ENCODE results near the gene MCTP2.

Gene MCTP2

GRCh38 chr15:94398001-94398400, 166.6 kb downstream of the MCTP2 start:
- DNase-seq (ENCODE audit: low read depth) = no peak

GRCh38 chr15:94400526-94401298, 169.4 kb downstream of the MCTP2 start:
- DNase-seq (ENCODE audit: low read depth) = no peak

- DNase-seq (ENCODE audit: low read depth) = no peak
Measured at GRCh38 chr15:94403331-94403730, 172.0 kb downstream of the MCTP2 start.

- DNase-seq (ENCODE audit: low read depth) = no peak
Measured at GRCh38 chr15:94404733-94405283, 173.4 kb downstream of the MCTP2 start.

- DNase-seq (ENCODE audit: low read depth) = no peak
Measured at GRCh38 chr15:94411285-94411684, 179.9 kb downstream of the MCTP2 start.

DNA sequence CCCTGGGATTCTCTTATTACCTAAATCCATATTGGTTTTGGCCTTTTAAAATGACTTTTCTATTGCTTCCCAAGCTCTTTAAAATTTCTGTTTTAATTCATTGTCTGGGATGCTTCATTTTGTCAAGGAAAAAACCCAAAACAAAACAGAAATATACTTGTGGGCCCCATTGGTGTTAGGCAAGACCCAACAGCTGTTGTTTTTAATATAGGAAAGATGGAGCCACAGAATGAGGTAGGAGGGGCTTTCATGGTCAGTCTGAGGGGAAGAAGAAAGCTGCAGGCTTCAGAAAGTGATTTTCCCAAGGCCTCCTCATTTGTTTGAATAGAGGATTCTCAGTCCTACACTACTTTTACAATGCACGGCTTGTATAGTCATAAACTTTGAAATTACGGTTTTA, 180.5 kb downstream of the MCTP2 start:
- no peak for DNase-seq (ENCODE audit: low read depth)

GRCh38 chr15:94412979-94413746, 181.8 kb downstream of the MCTP2 start:
- DNase-seq (ENCODE audit: low read depth) = no peak

DNA sequence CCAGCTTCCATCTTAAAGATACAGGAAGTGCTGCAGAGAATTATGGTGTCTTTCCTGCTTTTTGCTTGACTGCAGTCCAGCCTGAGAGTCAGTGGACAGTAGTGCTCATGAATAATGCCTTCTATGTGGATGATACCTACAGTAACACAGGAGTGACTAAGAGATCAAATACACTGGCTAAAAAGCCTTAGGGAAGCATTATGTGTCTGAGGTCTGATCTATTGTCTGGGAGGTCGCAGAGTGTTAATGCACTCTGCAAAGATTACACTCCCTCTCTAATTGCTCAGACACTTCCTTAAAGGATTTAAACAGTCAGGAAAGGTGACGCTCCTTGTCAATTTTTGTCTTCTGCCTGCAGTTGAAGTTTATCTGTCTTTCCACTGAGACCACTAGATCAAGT, 183.6 kb downstream of the MCTP2 start:
- DNase-seq (ENCODE audit: low read depth) = no peak

- no peak for DNase-seq (ENCODE audit: low read depth)
Measured at GRCh38 chr15:94416267-94416666, 184.9 kb downstream of the MCTP2 start.

GRCh38 chr15:94416820-94417219, 185.5 kb downstream of the MCTP2 start:
- DNase-seq (ENCODE audit: low read depth) = no peak

- DNase-seq (ENCODE audit: low read depth) = no peak
Measured at GRCh38 chr15:94417501-94418293, 186.3 kb downstream of the MCTP2 start.

DNA sequence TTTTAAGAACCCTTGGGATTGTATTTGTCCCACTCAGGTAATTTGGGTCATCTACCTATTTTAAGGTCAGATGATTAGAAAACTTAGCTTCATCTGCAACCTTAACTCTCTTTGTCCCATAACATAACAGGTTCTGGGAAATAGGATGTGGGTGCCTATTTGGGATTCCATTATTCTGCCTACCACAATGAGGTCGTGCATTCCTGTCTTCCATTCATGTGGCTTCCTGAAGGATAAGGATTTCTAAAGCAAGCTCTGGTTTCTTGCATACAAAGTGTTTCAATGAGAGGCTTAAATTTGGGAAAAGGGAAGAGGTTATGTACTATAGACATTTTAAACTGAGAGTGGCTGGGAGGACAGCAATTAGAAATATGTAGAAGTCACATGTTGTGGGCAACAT, 190.3 kb downstream of the MCTP2 start:
- DNase-seq (ENCODE audit: low read depth) = no peak

DNA sequence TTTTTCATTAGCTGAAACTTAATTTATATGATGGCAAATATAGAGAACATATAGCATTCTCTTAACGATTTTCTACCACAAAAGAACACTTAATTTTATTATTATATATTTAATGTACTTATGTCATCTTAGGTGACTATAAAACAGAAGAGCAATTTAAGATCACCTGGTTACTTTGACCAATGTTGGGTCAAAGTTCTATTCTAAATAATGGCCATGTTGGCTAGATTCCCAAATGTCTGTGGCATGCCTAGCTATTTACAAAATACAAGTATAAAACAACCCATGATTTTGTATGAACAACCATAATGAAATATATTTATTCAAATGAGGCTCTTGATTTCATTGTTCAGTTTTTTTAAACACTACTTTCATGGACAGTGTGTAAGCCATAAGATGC, 200.9 kb downstream of the MCTP2 start:
- DNase-seq (ENCODE audit: low read depth) = no peak

DNA sequence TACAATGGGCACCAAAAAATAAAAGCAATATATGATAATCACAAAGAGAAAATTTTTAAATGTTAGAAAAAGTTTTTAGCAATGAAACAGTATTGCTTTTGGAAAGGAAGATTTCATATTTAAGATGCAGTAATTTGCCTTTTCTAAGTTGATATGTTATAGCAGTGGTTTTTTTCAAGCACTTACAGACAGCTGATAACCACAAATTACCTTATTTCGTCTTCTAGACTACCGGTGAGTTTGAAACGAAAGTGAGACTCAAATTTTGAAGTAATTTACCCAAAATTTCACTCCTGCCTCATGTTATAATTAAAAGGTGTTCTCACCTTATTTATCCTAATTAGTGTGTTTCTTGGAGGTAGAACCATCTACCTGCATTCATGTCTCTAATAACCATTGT, 207.8 kb downstream of the MCTP2 start:
- DNase-seq (ENCODE audit: low read depth) = no peak

GRCh38 chr15:94441760-94442159, 210.4 kb downstream of the MCTP2 start:
- no peak for DNase-seq (ENCODE audit: low read depth)

- DNase-seq (ENCODE audit: low read depth) = no peak
Measured at GRCh38 chr15:94442480-94442879, 211.1 kb downstream of the MCTP2 start.

DNA sequence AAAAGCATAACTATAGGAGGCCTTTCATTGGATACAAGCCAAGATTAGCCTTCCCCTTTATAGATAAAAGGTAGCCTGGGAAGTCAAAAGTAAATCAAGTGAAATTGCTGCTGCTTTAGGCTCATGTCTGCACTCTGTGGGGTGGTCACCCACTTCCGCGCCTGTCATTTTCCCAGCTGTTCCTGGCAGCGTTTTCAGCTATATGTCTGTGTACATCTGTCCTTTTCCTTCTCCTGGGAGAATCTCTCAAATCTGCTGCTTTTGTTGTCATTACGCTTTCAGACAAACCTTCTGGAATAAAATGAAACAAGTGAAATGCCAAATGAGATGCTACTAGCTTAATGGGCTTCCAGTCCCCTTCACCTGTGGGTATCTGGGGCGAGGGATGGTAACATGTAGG, 211.8 kb downstream of the MCTP2 start:
- DNase-seq (ENCODE audit: low read depth) = no peak

- DNase-seq (ENCODE audit: low read depth) = no peak
Measured at GRCh38 chr15:94445566-94446160, 214.3 kb downstream of the MCTP2 start.

- no peak for DNase-seq (ENCODE audit: low read depth)
Measured at GRCh38 chr15:94446441-94446840, 215.1 kb downstream of the MCTP2 start.

DNA sequence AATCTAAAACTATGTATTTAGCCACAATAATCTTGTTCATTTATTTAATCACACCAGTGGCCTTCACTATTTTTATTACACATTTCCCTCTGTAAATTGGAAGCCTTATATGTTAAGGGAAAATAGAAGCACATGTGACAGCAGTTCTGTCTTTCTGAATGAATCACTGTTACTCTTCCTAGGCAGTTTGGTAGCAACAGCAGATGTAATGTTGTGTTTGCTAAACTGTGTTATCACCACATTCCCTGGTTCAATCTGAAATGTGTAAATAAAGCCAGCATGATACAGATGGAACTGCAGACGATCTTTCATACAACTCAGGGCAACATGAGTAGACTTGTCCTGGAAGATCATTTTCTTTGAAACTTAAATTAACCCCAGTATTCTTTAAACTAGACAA, 220.1 kb downstream of the MCTP2 start:
- no peak for DNase-seq (ENCODE audit: low read depth)

GRCh38 chr15:94453227-94453988, 222.0 kb downstream of the MCTP2 start:
- DNase-seq (ENCODE audit: low read depth) = no peak
